Peyer's patch (tissue), 4 donors: ENCODE results near the gene ZNF664.

Source experiments
- POLR2A ChIP-seq, 2 donors: fragments of 450-650 bp; IDR thresholded peaks; one replicate each; pipeline ENCODE4 v1.5.1; 2017; ENCODE audit warnings: antibody characterized with exemption in 2 of 2, mild to moderate bottlenecking in 2 of 2, moderate library complexity in 2 of 2
- TF ChIP-seq, protein P1 (sequence below), 6 experiments: fragments of 450-650 bp in 4 of 6; fragments of 200-600 bp in 2 of 6; sonication (generic) in 1 of 6; IDR thresholded peaks; one replicate each; pipeline ENCODE4 v1.5.1; 2017 to 2019; ENCODE audit warnings: antibody characterized with exemption in 6 of 6, mild to moderate bottlenecking in 3 of 6, moderate library complexity in 1 of 6

DNA sequence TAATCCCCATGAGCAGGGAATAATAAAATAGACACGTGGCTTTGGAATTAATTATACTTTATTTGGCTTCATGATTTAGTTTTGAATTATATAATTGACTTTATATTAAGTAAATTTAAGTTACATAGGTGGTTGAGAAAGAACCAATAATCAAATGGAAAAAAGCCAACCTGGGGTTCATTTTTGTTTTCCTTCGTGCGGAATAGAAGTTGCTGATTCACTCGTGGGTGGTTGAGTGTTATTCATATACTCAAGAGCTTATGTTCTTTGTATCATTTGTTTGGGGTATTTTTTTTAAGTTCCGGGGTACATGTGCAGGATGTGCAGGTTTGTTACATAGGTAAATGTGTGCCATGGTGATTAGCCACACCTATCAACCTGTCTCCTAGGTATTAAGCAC lies 58.0 kb downstream of the ZNF664 start:
- TF ChIP-seq POLR2A (IDR thresholded peaks at IDR 0.05) = no peak
- TF ChIP-seq, protein P1, sequence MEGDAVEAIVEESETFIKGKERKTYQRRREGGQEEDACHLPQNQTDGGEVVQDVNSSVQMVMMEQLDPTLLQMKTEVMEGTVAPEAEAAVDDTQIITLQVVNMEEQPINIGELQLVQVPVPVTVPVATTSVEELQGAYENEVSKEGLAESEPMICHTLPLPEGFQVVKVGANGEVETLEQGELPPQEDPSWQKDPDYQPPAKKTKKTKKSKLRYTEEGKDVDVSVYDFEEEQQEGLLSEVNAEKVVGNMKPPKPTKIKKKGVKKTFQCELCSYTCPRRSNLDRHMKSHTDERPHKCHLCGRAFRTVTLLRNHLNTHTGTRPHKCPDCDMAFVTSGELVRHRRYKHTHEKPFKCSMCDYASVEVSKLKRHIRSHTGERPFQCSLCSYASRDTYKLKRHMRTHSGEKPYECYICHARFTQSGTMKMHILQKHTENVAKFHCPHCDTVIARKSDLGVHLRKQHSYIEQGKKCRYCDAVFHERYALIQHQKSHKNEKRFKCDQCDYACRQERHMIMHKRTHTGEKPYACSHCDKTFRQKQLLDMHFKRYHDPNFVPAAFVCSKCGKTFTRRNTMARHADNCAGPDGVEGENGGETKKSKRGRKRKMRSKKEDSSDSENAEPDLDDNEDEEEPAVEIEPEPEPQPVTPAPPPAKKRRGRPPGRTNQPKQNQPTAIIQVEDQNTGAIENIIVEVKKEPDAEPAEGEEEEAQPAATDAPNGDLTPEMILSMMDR (IDR thresholded peaks at IDR 0.05) = no peak
